Measurements from ENCODE around the gene NMUR1. TPM values are rescaled to one million over a fixed set of nuclear protein-coding genes. Genes with fewer than 3 reads are reported as not detected.

The NMUR1 gene
- total RNA-seq, 1 donor, result under 0.01 TPM

GRCh38 chr2:231539991-231540390, 9.7 kb upstream of the NMUR1 start:
- Histone ChIP-seq H3K36me3 (ENCODE audit: insufficient read depth, low read length) (no peaks in the 10 kb centered on the region), H3K9me3 (ENCODE audit: low read depth, low read length) (peaks cover 5% of the 10 kb centered on the region), H2AFZ (ENCODE audit: low read length) (no peak overlapping the region), H3K27me3 (ENCODE audit: insufficient read depth, low read length) (no peaks in the 10 kb centered on the region), H3K4me3 (ENCODE audit: insufficient read depth, low read length) (no peak overlapping the region), H3K27ac (ENCODE audit: low read depth, low read length) (no peak overlapping the region), H3K79me2 (ENCODE audit: insufficient read depth, low read length) (no peaks in the 10 kb centered on the region), H3K4me1 (ENCODE audit: insufficient read depth, low read length) (no peaks in the 10 kb centered on the region), H4K20me1 (ENCODE audit: insufficient read depth, low read length) (no peaks in the 10 kb centered on the region), H3K4me2 (ENCODE audit: insufficient read depth, low read length) (no peak overlapping the region)
- DNase-seq (ENCODE audit: insufficient read length, low spot score, missing footprints), result peak; percentile 46
- TF ChIP-seq, protein P1, sequence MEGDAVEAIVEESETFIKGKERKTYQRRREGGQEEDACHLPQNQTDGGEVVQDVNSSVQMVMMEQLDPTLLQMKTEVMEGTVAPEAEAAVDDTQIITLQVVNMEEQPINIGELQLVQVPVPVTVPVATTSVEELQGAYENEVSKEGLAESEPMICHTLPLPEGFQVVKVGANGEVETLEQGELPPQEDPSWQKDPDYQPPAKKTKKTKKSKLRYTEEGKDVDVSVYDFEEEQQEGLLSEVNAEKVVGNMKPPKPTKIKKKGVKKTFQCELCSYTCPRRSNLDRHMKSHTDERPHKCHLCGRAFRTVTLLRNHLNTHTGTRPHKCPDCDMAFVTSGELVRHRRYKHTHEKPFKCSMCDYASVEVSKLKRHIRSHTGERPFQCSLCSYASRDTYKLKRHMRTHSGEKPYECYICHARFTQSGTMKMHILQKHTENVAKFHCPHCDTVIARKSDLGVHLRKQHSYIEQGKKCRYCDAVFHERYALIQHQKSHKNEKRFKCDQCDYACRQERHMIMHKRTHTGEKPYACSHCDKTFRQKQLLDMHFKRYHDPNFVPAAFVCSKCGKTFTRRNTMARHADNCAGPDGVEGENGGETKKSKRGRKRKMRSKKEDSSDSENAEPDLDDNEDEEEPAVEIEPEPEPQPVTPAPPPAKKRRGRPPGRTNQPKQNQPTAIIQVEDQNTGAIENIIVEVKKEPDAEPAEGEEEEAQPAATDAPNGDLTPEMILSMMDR (IDR thresholded peaks at IDR 0.05; ENCODE audit: extremely low read depth, low read depth, low read length), result no peak

DNA sequence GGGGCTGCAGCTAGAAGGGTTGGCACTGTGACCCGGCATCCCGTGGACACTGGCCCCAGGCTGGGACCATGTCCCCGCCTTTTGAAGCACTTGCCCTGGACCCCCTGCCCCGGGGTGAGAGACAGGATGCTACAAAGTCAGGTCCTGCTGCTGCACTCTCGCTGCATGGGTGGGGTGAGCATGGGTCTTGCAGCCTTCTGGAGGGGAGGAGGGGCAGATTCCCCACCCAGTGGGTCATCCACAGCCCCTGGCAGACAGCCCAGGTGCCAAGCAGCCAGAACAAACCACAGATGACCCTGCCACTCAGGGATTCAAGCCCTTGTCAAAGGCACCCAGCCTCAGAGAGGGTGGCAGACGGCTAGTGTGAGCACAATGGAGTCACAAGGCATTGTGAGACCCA, 5.7 kb upstream of the NMUR1 start:
- H3K4me1 ChIP-seq (ENCODE audit: insufficient read depth, low read length), result no peaks in the 10 kb centered on the region
- H3K9me3 ChIP-seq (ENCODE audit: low read depth, low read length), result no peaks in the 10 kb centered on the region
- TF ChIP-seq, protein P1 (IDR thresholded peaks at IDR 0.05; ENCODE audit: extremely low read depth, low read depth, low read length), result no peak
- H3K27me3 ChIP-seq (ENCODE audit: insufficient read depth, low read length), result no peaks in the 10 kb centered on the region
- DNase-seq (ENCODE audit: insufficient read length, low spot score, missing footprints), result peak; percentile 29
- H3K4me3 ChIP-seq (ENCODE audit: insufficient read depth, low read length), result no peak overlapping the region
- no peak overlapping the region for H3K4me2 ChIP-seq (ENCODE audit: insufficient read depth, low read length)
- H4K20me1 ChIP-seq (ENCODE audit: insufficient read depth, low read length), result no peaks in the 10 kb centered on the region
- no peak overlapping the region for H2AFZ ChIP-seq (ENCODE audit: low read length)
- no peaks in the 10 kb centered on the region for H3K79me2 ChIP-seq (ENCODE audit: insufficient read depth, low read length)
- no peak overlapping the region for H3K27ac ChIP-seq (ENCODE audit: low read depth, low read length)
- H3K36me3 ChIP-seq (ENCODE audit: insufficient read depth, low read length), result no peaks in the 10 kb centered on the region

DNA sequence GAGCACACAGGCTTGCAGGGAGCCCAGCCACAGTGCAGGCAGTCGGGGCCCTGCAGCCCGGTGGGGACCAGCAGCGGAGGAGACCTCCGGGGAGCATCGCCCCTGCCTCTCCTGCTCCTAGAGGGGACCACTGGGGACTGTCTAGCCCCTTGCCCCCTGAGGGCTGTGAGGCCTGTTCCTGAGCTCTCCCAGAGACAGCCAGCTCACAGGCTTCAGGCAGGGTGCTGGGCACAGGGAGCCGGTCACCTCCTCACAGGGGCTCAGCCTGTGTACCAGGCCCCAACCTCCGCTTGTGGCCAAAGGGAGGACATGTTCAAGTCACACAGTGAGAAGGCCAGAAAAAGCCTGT, 3.5 kb upstream of the NMUR1 start:
- no peak overlapping the region for H2AFZ ChIP-seq (ENCODE audit: low read length)
- H4K20me1 ChIP-seq (ENCODE audit: insufficient read depth, low read length), result no peaks in the 10 kb centered on the region
- H3K36me3 ChIP-seq (ENCODE audit: insufficient read depth, low read length), result no peaks in the 10 kb centered on the region
- TF ChIP-seq, protein P1 (IDR thresholded peaks at IDR 0.05; ENCODE audit: extremely low read depth, low read depth, low read length), result no peak
- H3K4me1 ChIP-seq (ENCODE audit: insufficient read depth, low read length), result no peaks in the 10 kb centered on the region
- H3K27me3 ChIP-seq (ENCODE audit: insufficient read depth, low read length), result peaks cover 14% of the 10 kb centered on the region
- H3K79me2 ChIP-seq (ENCODE audit: insufficient read depth, low read length), result no peaks in the 10 kb centered on the region
- H3K4me2 ChIP-seq (ENCODE audit: insufficient read depth, low read length), result no peak overlapping the region
- H3K27ac ChIP-seq (ENCODE audit: low read depth, low read length), result no peak overlapping the region
- H3K4me3 ChIP-seq (ENCODE audit: insufficient read depth, low read length), result no peak overlapping the region
- peak; percentile 47 for DNase-seq (ENCODE audit: insufficient read length, low spot score, missing footprints)
- no peaks in the 10 kb centered on the region for H3K9me3 ChIP-seq (ENCODE audit: low read depth, low read length)

DNA sequence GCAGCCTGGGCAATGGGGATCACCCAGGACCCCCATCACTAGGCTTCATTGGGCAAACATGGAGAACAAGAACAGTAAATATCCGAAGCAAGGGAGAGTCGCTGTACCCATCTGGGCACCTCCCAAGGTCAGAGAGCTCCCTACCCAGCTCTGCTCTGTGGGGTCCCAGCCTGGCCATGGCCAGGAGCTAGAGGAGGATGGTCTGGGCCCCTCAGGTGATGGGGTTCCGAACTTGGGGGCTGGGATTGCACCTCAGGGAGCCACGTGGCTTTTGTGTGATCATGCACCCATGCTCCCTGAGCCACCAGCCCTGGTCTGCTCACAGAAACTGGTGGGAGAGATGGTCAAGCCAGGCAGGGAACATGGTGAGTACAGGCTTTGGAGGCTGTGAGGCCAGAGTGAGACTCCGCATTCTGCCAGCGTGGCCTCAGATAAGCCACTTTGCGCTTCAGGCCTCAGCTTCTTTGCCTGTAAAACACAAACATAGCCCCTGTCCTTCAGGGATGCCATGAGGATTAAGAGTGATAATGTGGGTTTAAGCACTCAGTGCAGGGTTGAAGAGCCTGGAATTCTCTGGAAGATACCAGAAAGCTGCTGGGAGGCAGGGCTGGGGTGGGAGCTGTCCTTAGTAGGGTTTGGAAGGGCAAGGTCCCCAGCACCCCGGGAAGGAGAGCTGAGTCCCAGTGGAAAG, 3.0 kb upstream of the NMUR1 start:
- Histone ChIP-seq H3K9me3 (ENCODE audit: low read depth, low read length) (no peaks in the 10 kb centered on the region), H3K79me2 (ENCODE audit: insufficient read depth, low read length) (no peaks in the 10 kb centered on the region), H3K27me3 (ENCODE audit: insufficient read depth, low read length) (peaks cover 17% of the 10 kb centered on the region), H3K36me3 (ENCODE audit: insufficient read depth, low read length) (no peaks in the 10 kb centered on the region), H3K4me2 (ENCODE audit: insufficient read depth, low read length) (no peak overlapping the region), H2AFZ (ENCODE audit: low read length) (no peak overlapping the region), H3K4me1 (ENCODE audit: insufficient read depth, low read length) (no peaks in the 10 kb centered on the region), H4K20me1 (ENCODE audit: insufficient read depth, low read length) (no peaks in the 10 kb centered on the region), H3K4me3 (ENCODE audit: insufficient read depth, low read length) (no peak overlapping the region), H3K27ac (ENCODE audit: low read depth, low read length) (no peak overlapping the region)
- TF ChIP-seq, protein P1 (IDR thresholded peaks at IDR 0.05; ENCODE audit: extremely low read depth, low read depth, low read length), result no peak
- DNase-seq (ENCODE audit: insufficient read length, low spot score, missing footprints), result peak; percentile 72
